K562 (cell line): ENCODE data around the gene CDK9. TPM values are rescaled to one million over a fixed set of nuclear protein-coding genes. Genes with fewer than 3 reads are reported as not detected.

ENCODE experiments used
- ATAC-seq: fragments of 200-7000 bp; cut with Tn5 transposase; 3 replicates; pipeline ENCODE4 v1.9.1; 2020; ENCODE audit warnings: moderate library complexity
- BruUV-seq: library from RNA; stranded (reverse); fragments of 400-500 nt; replicated peaks from 2 replicates; lab custom pipeline; 2021; lab: Mats Ljungman, UMichigan
- CTCF ChIA-PET: fragments of 300-600 bp; formaldehyde crosslinking; extraction: SDS; loops from one replicate; lab custom pipeline; 2021; ENCODE audit warnings: low intra/inter-chr PET ratio; lab: Yijun Ruan, JAX
- POLR2A ChIA-PET: fragments of 300-600, 350-650 bp; sonication (Branson Sonifier 250); formaldehyde crosslinking; extraction: SDS; loops from one replicate; lab custom pipeline; 2021; ENCODE audit warnings: antibody characterized with exemption, inconsistent platforms; lab: Yijun Ruan, JAX
- DNase-seq, 4 experiments: peaks; one replicate each; pipeline versions ENCODE4 v3.0.0 to v3.0.0-alpha.2; 2011 to 2018; ENCODE audit warnings: low spot score in 3 of 4, mixed read lengths in 3 of 4; ENCODE audit errors: extremely low read depth in 1 of 4
- FAIRE-seq: peaks from 2 replicates; lab custom pipeline; 2011; peaks lifted over from hg19 to GRCh38; lab: Jason Lieb, UNC
- H2AFZ ChIP-seq: 2 replicates; pipeline ENCODE4 v1.6.0; 2011; ENCODE audit warnings: low read depth, low read length, control low read depth, inconsistent platforms
- H3K27ac ChIP-seq: fragments of 200-600 bp; 3 replicates; pipeline ENCODE4 v1.8.0; 2011; ENCODE audit warnings: low read depth, mild to moderate bottlenecking, control low read depth, inconsistent platforms, low read length, moderate library complexity, mixed read lengths; ENCODE audit errors: extremely low read depth
- H3K27me3 ChIP-seq, 2 experiments: fragments of 300-600 bp in 1 of 2; 2 replicates in 1 of 2; 3 replicates in 1 of 2; pipeline versions ENCODE4 v1.6.0 to v1.8.0; 2011; ENCODE audit warnings: inconsistent platforms in 2 of 2, low read length in 2 of 2, mild to moderate bottlenecking in 1 of 2, mixed read lengths in 1 of 2, moderate library complexity in 1 of 2; ENCODE audit not compliant: control insufficient read depth in 2 of 2, insufficient read depth in 2 of 2
- H3K36me3 ChIP-seq: fragments of 300-600 bp; 3 replicates; pipeline ENCODE4 v1.8.0; 2011; ENCODE audit warnings: mild to moderate bottlenecking, low read length, inconsistent platforms; ENCODE audit not compliant: control insufficient read depth, insufficient read depth
- H3K4me1 ChIP-seq, 2 experiments: fragments of 200-600 bp in 1 of 2; replicated peaks in 1 of 2; 2 replicates in 1 of 2; 3 replicates in 1 of 2; pipeline versions ENCODE4 v1.5.1 to v1.8.0; 2011; ENCODE audit warnings: inconsistent platforms in 2 of 2, low read length in 2 of 2, mild to moderate bottlenecking in 1 of 2, mixed read lengths in 1 of 2, moderate library complexity in 1 of 2; ENCODE audit not compliant: control insufficient read depth in 2 of 2, insufficient read depth in 2 of 2
- H3K4me2 ChIP-seq: 2 replicates; pipeline ENCODE4 v1.6.1; 2011; ENCODE audit warnings: low read length, control low read depth, inconsistent platforms, mixed read lengths; ENCODE audit not compliant: insufficient read depth
- H3K4me3 ChIP-seq: fragments of 200-600 bp; sonication (generic), shearing (Covaris generic); 2 replicates; pipeline ENCODE4 v1.5.1; 2016; ENCODE audit warnings: control low read depth, inconsistent platforms
- H3K79me2 ChIP-seq: fragments of 200-600 bp; 3 replicates; pipeline ENCODE4 v1.8.0; 2011; ENCODE audit warnings: low read length, inconsistent platforms; ENCODE audit not compliant: control insufficient read depth, insufficient read depth
- H3K9ac ChIP-seq, 2 experiments: 2 replicates each; pipeline versions ENCODE4 v1.6.0 to v1.6.1; 2011; ENCODE audit warnings: low read depth in 2 of 2, low read length in 2 of 2, control low read depth in 1 of 2, inconsistent platforms in 1 of 2, mild to moderate bottlenecking in 1 of 2, mixed read lengths in 1 of 2; ENCODE audit not compliant: insufficient read depth in 1 of 2
- H3K9me1 ChIP-seq: one replicate; pipeline ENCODE4 v1.6.0; 2011; ENCODE audit warnings: inconsistent platforms, mild to moderate bottlenecking, low read length, moderate library complexity; ENCODE audit not compliant: control insufficient read depth, insufficient read depth
- H3K9me3 ChIP-seq: replicated peaks from 2 replicates; pipeline ENCODE4 v1.5.1; 2011; ENCODE audit warnings: low read depth, low read length, inconsistent platforms; ENCODE audit not compliant: control insufficient read depth, insufficient read depth
- H4K20me1 ChIP-seq: replicated peaks from 2 replicates; pipeline ENCODE4 v1.6.1; 2011; ENCODE audit warnings: low read length, inconsistent platforms, mixed read lengths; ENCODE audit not compliant: control insufficient read depth, insufficient read depth
- BRCA1 ChIP-seq, 2 experiments: fragments of 450-650 bp in 1 of 2; sonication (generic) in 1 of 2; formaldehyde crosslinking in 1 of 2; IDR thresholded peaks; 2 replicates each; pipeline versions ENCODE4 v1.5.0 to v1.6.1; 2017 to 2020; ENCODE audit warnings: mild to moderate bottlenecking in 1 of 2, missing genetic modification reagents in 1 of 2
- KAT8 ChIP-seq: fragments of 450-650 bp; IDR thresholded peaks from 2 replicates; pipeline ENCODE4 v1.6.1; 2016; ENCODE audit warnings: low read depth, mild to moderate bottlenecking
- SMAD4 ChIP-seq: fragments of 250-450 bp; sonication (Bioruptor Pico); conservative IDR thresholded peaks from 2 replicates; pipeline ENCODE4 v1.8.0; 2021; ENCODE audit warnings: inconsistent platforms, mild to moderate bottlenecking, moderate library complexity
- ZNF175 ChIP-seq: fragments of 200-800 bp; sonication (Bioruptor generic); IDR thresholded peaks from 2 replicates; pipeline ENCODE4 v1.6.1; 2016; ENCODE audit warnings: low read depth, mild to moderate bottlenecking, missing genetic modification characterization, missing compliant biosample characterization
- ZNF830 ChIP-seq: fragments of 250-450 bp; sonication (Bioruptor Pico); IDR thresholded peaks from 2 replicates; pipeline ENCODE4 v1.5.0; 2021; ENCODE audit warnings: mild to moderate bottlenecking
- ZSCAN29 ChIP-seq: fragments of 450-650 bp; IDR thresholded peaks from 2 replicates; pipeline ENCODE4 v1.6.1; 2017
- ZSCAN32 ChIP-seq: fragments of 450-650 bp; formaldehyde crosslinking; IDR thresholded peaks from 2 replicates; pipeline ENCODE4 v1.4.0; 2020; ENCODE audit warnings: mild to moderate bottlenecking, moderate library complexity
- WGBS: fragments of 100-300 bp; shearing (Covaris generic); methylation state at CpG from one replicate; pipeline ENCODE4 v1.1.6; 2016; ENCODE audit warnings: low coverage, mixed read lengths; ENCODE audit not compliant: insufficient coverage; ENCODE audit errors: missing lambda C conversion rate; 5-methylcytosine and 5-hydroxymethylcytosine counted together
- in situ Hi-C: fragments of 300-500 bp; cut with MboI; formaldehyde crosslinking; loops from 4 replicates; pipeline ENCODE4 v1.15.0; 2018; ENCODE audit warnings: inconsistent platforms, mixed read lengths
- intact Hi-C: fragments of 100-400 bp; cut with micrococcal nuclease; formaldehyde crosslinking; loops from 2 replicates; pipeline ENCODE4 v1.14.2; 2022
- polyA plus RNA-seq, 8 experiments: library from polyadenylated mRNA; depleted of rRNA in 4 of 8; stranded (reverse) in 5 of 8; unstranded in 3 of 8; fragments of >200 nt; fragmentation: Nextera tagmentation in 2 of 8; fragmentation: Illumina TruSeq in 1 of 8; extraction: Ambion mirVana in 2 of 8; extraction: Trizol in 1 of 8; gene quantifications; 2 replicates each; pipeline versions ENCODE4 v1.2.1 to v1.2.3, GENCODE V29; 2011 to 2014; ENCODE audit warnings: inconsistent platforms in 1 of 8, missing spikeins in 1 of 8
- total RNA-seq, 7 experiments: library from RNA; depleted of rRNA in 6 of 7; stranded (reverse); fragments of >200 nt in 6 of 7; fragmentation: Illumina TruSeq in 2 of 7; extraction: Trizol in 2 of 7; gene quantifications; 2 replicates each; pipeline versions ENCODE4 v1.2.1 to v1.2.3, GENCODE V29; 2011 to 2021; ENCODE audit warnings: low replicate concordance in 1 of 7
- TF ChIP-seq, protein P1 (sequence below): fragments of 450-650 bp; IDR thresholded peaks from 2 replicates; pipeline ENCODE4 v1.6.1; 2016; ENCODE audit warnings: borderline replicate concordance
- TF ChIP-seq, protein P2 (sequence below): sonication (generic); formaldehyde crosslinking; IDR thresholded peaks from 2 replicates; pipeline ENCODE4 v1.8.0; 2022; ENCODE audit warnings: missing genetic modification reagents, mild to moderate bottlenecking, moderate library complexity, borderline replicate concordance
- TF ChIP-seq, protein P3 (sequence below): fragments of 450-650 bp; IDR thresholded peaks from 2 replicates; pipeline ENCODE4 v1.6.1; 2014; ENCODE audit warnings: low read depth, mild to moderate bottlenecking, moderate library complexity, borderline replicate concordance
- TF ChIP-seq, protein P4 (sequence below), 3 experiments: IDR thresholded peaks in 2 of 3; conservative IDR thresholded peaks in 1 of 3; 2 replicates each; pipeline ENCODE4 v1.5.1; 2011 to 2012; ENCODE audit warnings: low read length in 3 of 3, mild to moderate bottlenecking in 3 of 3, control low read depth in 2 of 3, improper control_type of control experiment in 1 of 3, inconsistent platforms in 1 of 3, low read depth in 1 of 3, mixed read lengths in 1 of 3, moderate library complexity in 1 of 3; ENCODE audit not compliant: insufficient read depth in 2 of 3
- TF ChIP-seq, protein P5 (sequence below): sonication (generic); formaldehyde crosslinking; IDR thresholded peaks from 2 replicates; pipeline ENCODE4 v1.8.0; 2022; ENCODE audit warnings: mild to moderate bottlenecking, missing genetic modification reagents

The CDK9 gene
- total and polyA plus RNA-seq, 9 of the 15 experiments (the other 6 are each of a cell fraction or from before 2014, with no cell fraction given), result 4.2 to 78.6 (median 33.0) TPM

DNA sequence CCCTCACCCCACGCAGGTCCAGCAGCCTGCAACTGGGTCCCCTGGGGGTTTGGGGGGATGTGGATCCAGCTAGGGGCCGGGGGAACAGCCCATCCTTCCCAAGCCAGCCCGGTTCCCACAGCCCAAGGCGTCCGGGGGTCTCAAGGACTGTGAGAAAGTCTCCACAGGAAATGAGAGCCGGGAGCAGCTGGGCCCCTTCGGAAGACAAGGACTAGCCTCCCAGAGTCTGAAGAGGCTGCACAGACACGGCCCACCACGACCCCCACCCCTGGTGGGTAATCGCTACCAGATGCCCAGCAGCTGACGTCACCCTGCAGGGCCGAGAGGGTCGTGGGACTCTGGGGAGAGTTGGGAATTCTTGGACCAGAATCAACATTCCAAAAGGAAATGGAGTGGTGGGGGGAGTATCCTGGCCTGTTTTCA, 17.9 kb upstream of the CDK9 start (continued):
- TF ChIP-seq SMAD4 (CRISPR knock-in tag) (no peak), ZSCAN32 (CRISPR knock-in tag) (no peak), ZSCAN29 (no peak), ZNF175 (CRISPR knock-in tag) (no peak)
- TF ChIP-seq, protein P1, sequence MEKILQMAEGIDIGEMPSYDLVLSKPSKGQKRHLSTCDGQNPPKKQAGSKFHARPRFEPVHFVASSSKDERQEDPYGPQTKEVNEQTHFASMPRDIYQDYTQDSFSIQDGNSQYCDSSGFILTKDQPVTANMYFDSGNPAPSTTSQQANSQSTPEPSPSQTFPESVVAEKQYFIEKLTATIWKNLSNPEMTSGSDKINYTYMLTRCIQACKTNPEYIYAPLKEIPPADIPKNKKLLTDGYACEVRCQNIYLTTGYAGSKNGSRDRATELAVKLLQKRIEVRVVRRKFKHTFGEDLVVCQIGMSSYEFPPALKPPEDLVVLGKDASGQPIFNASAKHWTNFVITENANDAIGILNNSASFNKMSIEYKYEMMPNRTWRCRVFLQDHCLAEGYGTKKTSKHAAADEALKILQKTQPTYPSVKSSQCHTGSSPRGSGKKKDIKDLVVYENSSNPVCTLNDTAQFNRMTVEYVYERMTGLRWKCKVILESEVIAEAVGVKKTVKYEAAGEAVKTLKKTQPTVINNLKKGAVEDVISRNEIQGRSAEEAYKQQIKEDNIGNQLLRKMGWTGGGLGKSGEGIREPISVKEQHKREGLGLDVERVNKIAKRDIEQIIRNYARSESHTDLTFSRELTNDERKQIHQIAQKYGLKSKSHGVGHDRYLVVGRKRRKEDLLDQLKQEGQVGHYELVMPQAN, result no peak
- TF ChIP-seq, protein P2, sequence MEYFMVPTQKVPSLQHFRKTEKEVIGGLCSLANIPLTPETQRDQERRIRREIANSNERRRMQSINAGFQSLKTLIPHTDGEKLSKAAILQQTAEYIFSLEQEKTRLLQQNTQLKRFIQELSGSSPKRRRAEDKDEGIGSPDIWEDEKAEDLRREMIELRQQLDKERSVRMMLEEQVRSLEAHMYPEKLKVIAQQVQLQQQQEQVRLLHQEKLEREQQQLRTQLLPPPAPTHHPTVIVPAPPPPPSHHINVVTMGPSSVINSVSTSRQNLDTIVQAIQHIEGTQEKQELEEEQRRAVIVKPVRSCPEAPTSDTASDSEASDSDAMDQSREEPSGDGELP (CRISPR knock-in tag), result no peak

DNA sequence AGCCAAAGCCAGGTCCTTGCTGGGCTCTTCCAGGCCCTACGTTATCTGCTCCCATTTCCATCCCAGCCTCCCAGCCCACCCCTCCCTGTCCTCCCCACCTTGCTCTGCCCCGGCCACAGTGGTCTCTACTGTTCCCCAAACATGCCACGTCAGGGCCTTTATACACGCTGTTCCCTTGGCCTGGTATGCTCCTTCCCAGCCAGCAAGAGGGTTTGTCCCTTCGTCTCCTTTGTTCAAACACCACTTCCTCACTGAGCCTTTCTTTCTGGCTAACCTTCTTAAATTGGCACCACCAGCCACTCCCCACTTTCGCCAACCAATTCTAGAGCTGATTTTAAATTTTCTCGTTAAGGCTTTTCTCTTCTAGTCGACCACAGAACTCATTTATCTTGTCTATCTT, 17.1 kb upstream of the CDK9 start:
- no TSS peak for BruUV-seq
- WGBS, result 61% methylated on average over 6 of the region's 8 CpGs
- Histone ChIP-seq H3K27ac (no peak overlapping the region), H3K9me1 (no peaks in the 10 kb centered on the region), H3K4me3 (no peak overlapping the region), H3K79me2 (no peaks in the 10 kb centered on the region), H4K20me1 (no peaks in the 10 kb centered on the region), H3K9ac (no peak overlapping the region), H3K27me3 (no peaks in the 10 kb centered on the region), H3K4me2 (no peak overlapping the region), H3K4me1 (peaks cover 19 to 32% of the 10 kb centered on the region in 2 experiments), H3K9me3 (no peaks in the 10 kb centered on the region), H2AFZ (no peak overlapping the region), H3K36me3 (no peaks in the 10 kb centered on the region)
- POLR2A ChIA-PET, result interaction anchor here (0.5 to 0.8 kb wide), 3 partner anchors 28 to 718 kb away, joined by 3 to 4 read pairs (median 4); no protein-coding TSS in a partner anchor
- CTCF ChIA-PET, result no interaction called here
- intact Hi-C loops, result no loop called here
- FAIRE-seq (no peak), DNase-seq (no peak), ATAC-seq (no peak)
- in situ Hi-C loops, result loop anchor here (25.0 kb wide), 1 partner anchor 594 kb away; the partner anchor contains the start of gene URM1
- TF ChIP-seq ZNF830 (CRISPR knock-in tag) (no peak), BRCA1 (IDR thresholded peaks at IDR 0.05) (no peak), BRCA1 (CRISPR knock-in tag; IDR thresholded peaks at IDR 0.05) (no peak), KAT8 (no peak)
- TF ChIP-seq, protein P3, sequence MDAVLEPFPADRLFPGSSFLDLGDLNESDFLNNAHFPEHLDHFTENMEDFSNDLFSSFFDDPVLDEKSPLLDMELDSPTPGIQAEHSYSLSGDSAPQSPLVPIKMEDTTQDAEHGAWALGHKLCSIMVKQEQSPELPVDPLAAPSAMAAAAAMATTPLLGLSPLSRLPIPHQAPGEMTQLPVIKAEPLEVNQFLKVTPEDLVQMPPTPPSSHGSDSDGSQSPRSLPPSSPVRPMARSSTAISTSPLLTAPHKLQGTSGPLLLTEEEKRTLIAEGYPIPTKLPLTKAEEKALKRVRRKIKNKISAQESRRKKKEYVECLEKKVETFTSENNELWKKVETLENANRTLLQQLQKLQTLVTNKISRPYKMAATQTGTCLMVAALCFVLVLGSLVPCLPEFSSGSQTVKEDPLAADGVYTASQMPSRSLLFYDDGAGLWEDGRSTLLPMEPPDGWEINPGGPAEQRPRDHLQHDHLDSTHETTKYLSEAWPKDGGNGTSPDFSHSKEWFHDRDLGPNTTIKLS, result no peak
- TF ChIP-seq, protein P4, sequence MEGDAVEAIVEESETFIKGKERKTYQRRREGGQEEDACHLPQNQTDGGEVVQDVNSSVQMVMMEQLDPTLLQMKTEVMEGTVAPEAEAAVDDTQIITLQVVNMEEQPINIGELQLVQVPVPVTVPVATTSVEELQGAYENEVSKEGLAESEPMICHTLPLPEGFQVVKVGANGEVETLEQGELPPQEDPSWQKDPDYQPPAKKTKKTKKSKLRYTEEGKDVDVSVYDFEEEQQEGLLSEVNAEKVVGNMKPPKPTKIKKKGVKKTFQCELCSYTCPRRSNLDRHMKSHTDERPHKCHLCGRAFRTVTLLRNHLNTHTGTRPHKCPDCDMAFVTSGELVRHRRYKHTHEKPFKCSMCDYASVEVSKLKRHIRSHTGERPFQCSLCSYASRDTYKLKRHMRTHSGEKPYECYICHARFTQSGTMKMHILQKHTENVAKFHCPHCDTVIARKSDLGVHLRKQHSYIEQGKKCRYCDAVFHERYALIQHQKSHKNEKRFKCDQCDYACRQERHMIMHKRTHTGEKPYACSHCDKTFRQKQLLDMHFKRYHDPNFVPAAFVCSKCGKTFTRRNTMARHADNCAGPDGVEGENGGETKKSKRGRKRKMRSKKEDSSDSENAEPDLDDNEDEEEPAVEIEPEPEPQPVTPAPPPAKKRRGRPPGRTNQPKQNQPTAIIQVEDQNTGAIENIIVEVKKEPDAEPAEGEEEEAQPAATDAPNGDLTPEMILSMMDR (IDR thresholded peaks at IDR 0.05 in 2 of 3, conservative IDR thresholded peaks at IDR 0.05 in 1 of 3; ENCODE audit: insufficient read depth in 2 of 3, low read depth in 1 of 3, low read length in 3 of 3), result no peak
- TF ChIP-seq, protein P5, sequence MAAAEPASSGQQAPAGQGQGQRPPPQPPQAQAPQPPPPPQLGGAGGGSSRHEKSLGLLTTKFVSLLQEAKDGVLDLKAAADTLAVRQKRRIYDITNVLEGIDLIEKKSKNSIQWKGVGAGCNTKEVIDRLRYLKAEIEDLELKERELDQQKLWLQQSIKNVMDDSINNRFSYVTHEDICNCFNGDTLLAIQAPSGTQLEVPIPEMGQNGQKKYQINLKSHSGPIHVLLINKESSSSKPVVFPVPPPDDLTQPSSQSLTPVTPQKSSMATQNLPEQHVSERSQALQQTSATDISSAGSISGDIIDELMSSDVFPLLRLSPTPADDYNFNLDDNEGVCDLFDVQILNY (CRISPR knock-in tag), result no peak
